Central memory CD8-positive, alpha-beta T cell (primary cell): ENCODE measurements around the gene FNBP1.

Experiments
- ATAC-seq: fragments of 150-1000 bp; cut with Tn5 transposase; replicated peaks from 2 replicates; pipeline ENCODE4 v1.10.0; 2022; ENCODE audit warnings: mild to moderate bottlenecking, moderate FRiP score, moderate number of reproducible peaks; ENCODE audit not compliant: poor library complexity, severe bottlenecking; ENCODE audit errors: extremely low read depth
- DNase-seq, 2 donors: peaks; one replicate each; pipeline ENCODE4 v3.0.0; 2021; ENCODE audit warnings: low spot score in 2 of 2
- H3K27ac Mint-ChIP-seq: one replicate; pipeline ENCODE4 v1.8.0; 2022; ENCODE audit warnings: low read depth, mild to moderate bottlenecking, moderate library complexity, mixed read lengths
- H3K27me3 Mint-ChIP-seq: one replicate; pipeline ENCODE4 v1.8.0; 2022; ENCODE audit warnings: mixed read lengths
- H3K36me3 Mint-ChIP-seq: one replicate; pipeline ENCODE4 v1.8.0; 2022; ENCODE audit warnings: mild to moderate bottlenecking, moderate library complexity, mixed read lengths; ENCODE audit not compliant: insufficient read depth
- H3K4me1 Mint-ChIP-seq: one replicate; pipeline ENCODE4 v1.8.0; 2022; ENCODE audit warnings: mixed read lengths
- H3K4me3 Mint-ChIP-seq: one replicate; pipeline ENCODE4 v1.8.0; 2022; ENCODE audit warnings: mild to moderate bottlenecking, moderate library complexity, mixed read lengths
- H3K9me3 Mint-ChIP-seq: one replicate; pipeline ENCODE4 v1.8.0; 2022; ENCODE audit warnings: mixed read lengths

The FNBP1 gene

GRCh38 chr9:130042885-130043653, at the start of gene FNBP1:
Gene FNBP1 (minus strand): TSS chr9:130043189. CDS start chr9:130042975, 214 bp downstream.
- ATAC-seq (peak; percentile 55), DNase-seq (peak; percentile 61 to 72)
- Mint-ChIP-seq H3K36me3 (peaks cover 35% of the 10 kb centered on the region), H3K9me3 (no peaks in the 10 kb centered on the region), H3K27ac (peak within 1 kb of the TSS; percentile 99), H3K4me1 (peaks cover 45% of the 10 kb centered on the region), H3K27me3 (no peaks in the 10 kb centered on the region), H3K4me3 (peak within 1 kb of the TSS; percentile 99)

GRCh38 chr9:130090915-130091314, 47.9 kb upstream of the FNBP1 start:
- no peak for ATAC-seq
- Mint-ChIP-seq H3K27me3 (no peaks in the 10 kb centered on the region), H3K4me3 (no peak overlapping the region), H3K4me1 (peaks cover 4% of the 10 kb centered on the region), H3K36me3 (peaks cover 43% of the 10 kb centered on the region), H3K9me3 (no peaks in the 10 kb centered on the region), H3K27ac (peak overlapping the region; percentile 9)
- no peak for DNase-seq

DNA sequence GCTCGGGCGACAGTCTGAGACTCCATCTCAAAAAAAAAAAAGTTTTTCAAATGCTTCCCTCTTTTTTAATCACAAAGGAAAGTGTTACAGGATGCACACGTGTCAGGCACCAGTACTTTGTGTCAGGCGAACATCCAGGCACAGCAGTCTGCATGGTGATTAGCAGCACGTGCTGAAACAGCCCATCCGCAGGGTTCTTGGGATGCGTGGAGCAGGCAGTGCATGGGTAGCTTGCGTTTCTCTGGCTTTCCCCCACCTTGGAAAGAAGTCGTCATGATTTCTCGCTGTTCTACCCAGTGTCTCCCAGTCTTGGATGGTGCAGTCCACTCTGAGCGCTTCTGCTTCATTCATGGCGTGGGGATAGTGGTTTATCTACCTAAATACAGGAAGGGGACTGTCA, 46.2 kb upstream of the FNBP1 start:
- Mint-ChIP-seq H3K27ac (no peak overlapping the region), H3K36me3 (peaks cover 38% of the 10 kb centered on the region), H3K27me3 (no peaks in the 10 kb centered on the region), H3K4me1 (no peaks in the 10 kb centered on the region), H3K9me3 (no peaks in the 10 kb centered on the region), H3K4me3 (no peak overlapping the region)
- no peak for ATAC-seq
- DNase-seq: no peak

DNA sequence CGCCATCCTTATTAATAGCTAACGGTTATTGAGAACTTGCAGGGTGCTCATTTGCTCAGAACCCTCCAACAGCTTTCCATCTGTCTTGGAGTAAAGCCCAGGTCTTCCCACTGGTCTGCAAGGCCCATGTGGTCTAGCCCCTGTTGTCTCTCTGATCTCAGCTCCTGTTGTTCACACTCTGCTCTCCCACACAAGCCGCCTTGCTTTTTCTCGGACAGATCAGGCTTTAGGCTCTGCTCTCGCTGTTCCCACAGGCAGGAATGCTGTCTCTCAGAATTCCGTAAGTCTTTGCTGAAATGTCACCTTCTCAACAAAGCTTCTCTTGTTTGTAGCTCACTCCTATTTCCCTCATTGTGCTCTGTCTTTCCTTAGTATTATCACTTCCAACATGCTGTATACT, 45.1 kb upstream of the FNBP1 start:
- H3K27ac Mint-ChIP-seq: no peak overlapping the region
- ATAC-seq (no peak), DNase-seq (no peak)
- H3K36me3 Mint-ChIP-seq: peaks cover 34% of the 10 kb centered on the region
- H3K27me3 Mint-ChIP-seq: no peaks in the 10 kb centered on the region
- no peak overlapping the region for H3K4me3 Mint-ChIP-seq
- no peaks in the 10 kb centered on the region for H3K9me3 Mint-ChIP-seq
- H3K4me1 Mint-ChIP-seq: no peaks in the 10 kb centered on the region

- Mint-ChIP-seq H3K4me3 (no peak overlapping the region), H3K4me1 (no peaks in the 10 kb centered on the region), H3K9me3 (no peaks in the 10 kb centered on the region), H3K27ac (no peak overlapping the region), H3K27me3 (no peaks in the 10 kb centered on the region), H3K36me3 (peaks cover 30% of the 10 kb centered on the region)
- ATAC-seq: no peak
- no peak for DNase-seq
Measured at GRCh38 chr9:130084337-130084736, 41.3 kb upstream of the FNBP1 start.

- no peaks in the 10 kb centered on the region for H3K9me3 Mint-ChIP-seq
- H3K4me1 Mint-ChIP-seq: no peaks in the 10 kb centered on the region
- DNase-seq (no peak), ATAC-seq (no peak)
- H3K36me3 Mint-ChIP-seq: peaks cover 45% of the 10 kb centered on the region
- H3K27ac Mint-ChIP-seq: no peak overlapping the region
- H3K27me3 Mint-ChIP-seq: no peaks in the 10 kb centered on the region
- H3K4me3 Mint-ChIP-seq: no peak overlapping the region
Measured at GRCh38 chr9:130078547-130078946, 35.6 kb upstream of the FNBP1 start.

- DNase-seq (no peak), ATAC-seq (no peak)
- Mint-ChIP-seq H3K27ac (peak overlapping the region; percentile 40), H3K36me3 (peaks cover 27% of the 10 kb centered on the region), H3K27me3 (no peaks in the 10 kb centered on the region), H3K9me3 (no peaks in the 10 kb centered on the region), H3K4me3 (no peak overlapping the region), H3K4me1 (peaks cover 12% of the 10 kb centered on the region)
Measured at GRCh38 chr9:130073373-130073772, 30.4 kb upstream of the FNBP1 start.

GRCh38 chr9:130072515-130073235, 29.7 kb upstream of the FNBP1 start:
- DNase-seq (no peak), ATAC-seq (no peak)
- Mint-ChIP-seq H3K36me3 (peaks cover 25% of the 10 kb centered on the region), H3K4me1 (peaks cover 12% of the 10 kb centered on the region), H3K27ac (peak overlapping the region; percentile 40), H3K4me3 (no peak overlapping the region), H3K27me3 (no peaks in the 10 kb centered on the region), H3K9me3 (no peaks in the 10 kb centered on the region)

- no peaks in the 10 kb centered on the region for H3K9me3 Mint-ChIP-seq
- DNase-seq: no peak
- no peaks in the 10 kb centered on the region for H3K27me3 Mint-ChIP-seq
- H3K36me3 Mint-ChIP-seq: peaks cover 10% of the 10 kb centered on the region
- ATAC-seq: no peak
- peaks cover 17% of the 10 kb centered on the region for H3K4me1 Mint-ChIP-seq
- no peak overlapping the region for H3K4me3 Mint-ChIP-seq
- H3K27ac Mint-ChIP-seq: no peak overlapping the region
Measured at GRCh38 chr9:130069048-130069447, 26.1 kb upstream of the FNBP1 start.

DNA sequence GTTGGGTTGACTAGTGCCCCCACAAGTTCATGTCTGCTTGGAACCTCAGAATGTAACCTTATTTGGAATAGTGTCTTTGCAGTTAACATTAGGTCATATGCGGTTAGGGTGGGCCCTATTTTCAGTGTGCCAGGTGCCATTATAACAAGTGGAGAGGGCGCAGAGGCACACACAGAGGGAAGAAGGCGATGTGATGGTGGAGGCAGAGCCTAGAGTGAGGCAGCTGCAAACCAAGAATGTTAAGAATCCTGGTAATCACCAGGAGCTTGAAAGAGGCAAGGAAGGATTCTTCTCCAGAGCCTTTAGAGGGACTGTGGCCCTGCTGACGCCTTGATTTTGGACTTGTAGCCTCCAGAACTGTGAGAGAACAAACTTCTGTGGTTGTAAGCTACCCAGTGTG, 21.6 kb upstream of the FNBP1 start:
- no peak for DNase-seq
- no peaks in the 10 kb centered on the region for H3K9me3 Mint-ChIP-seq
- H3K27me3 Mint-ChIP-seq: no peaks in the 10 kb centered on the region
- no peak overlapping the region for H3K4me3 Mint-ChIP-seq
- no peak for ATAC-seq
- H3K27ac Mint-ChIP-seq: peak overlapping the region; percentile 6
- H3K36me3 Mint-ChIP-seq: peaks cover 8% of the 10 kb centered on the region
- H3K4me1 Mint-ChIP-seq: peaks cover 34% of the 10 kb centered on the region

DNA sequence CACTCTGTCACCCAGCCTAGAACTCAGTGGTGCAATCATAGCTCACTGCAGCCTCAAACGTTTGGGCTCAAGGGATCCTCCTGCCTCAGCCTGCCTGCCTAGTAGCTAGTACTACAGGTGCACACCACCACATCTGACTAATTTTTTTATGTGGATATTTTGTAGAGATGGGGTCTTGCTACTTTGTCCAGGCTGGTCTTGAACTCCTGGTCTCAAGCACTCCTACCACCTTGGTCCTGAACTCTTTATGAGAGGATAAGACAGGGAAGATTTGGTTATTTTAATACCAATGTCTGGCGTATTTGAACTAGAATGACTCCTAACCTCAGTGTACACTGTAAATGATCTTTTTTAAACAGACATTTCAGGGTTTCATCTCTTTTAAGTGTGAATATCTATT, 19.8 kb upstream of the FNBP1 start:
- H3K4me3 Mint-ChIP-seq: no peak overlapping the region
- H3K9me3 Mint-ChIP-seq: no peaks in the 10 kb centered on the region
- peaks cover 20% of the 10 kb centered on the region for H3K36me3 Mint-ChIP-seq
- DNase-seq (no peak), ATAC-seq (no peak)
- H3K4me1 Mint-ChIP-seq: peaks cover 39% of the 10 kb centered on the region
- no peaks in the 10 kb centered on the region for H3K27me3 Mint-ChIP-seq
- H3K27ac Mint-ChIP-seq: peak overlapping the region; percentile 30

DNA sequence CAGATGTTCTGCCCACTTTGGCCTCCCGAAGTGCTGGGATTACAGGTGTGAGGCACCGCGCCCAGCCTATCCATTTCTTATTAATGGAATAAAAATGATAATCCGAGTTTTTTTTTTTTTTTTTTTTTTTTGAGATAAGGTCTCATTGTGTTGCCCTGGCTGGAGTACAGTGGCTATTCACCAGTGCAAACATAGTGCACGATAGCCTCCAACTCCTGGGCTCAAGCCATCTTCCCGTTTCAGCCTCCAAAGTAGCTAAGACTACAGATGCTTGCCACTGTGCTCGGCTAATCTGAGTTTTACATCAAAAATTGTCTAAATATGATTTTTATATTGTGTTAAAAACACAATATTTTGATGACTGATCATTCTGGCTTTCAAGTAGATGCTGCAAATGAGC, 17.3 kb upstream of the FNBP1 start:
- Mint-ChIP-seq H3K4me3 (no peak overlapping the region), H3K27me3 (no peaks in the 10 kb centered on the region), H3K4me1 (peaks cover 39% of the 10 kb centered on the region), H3K9me3 (no peaks in the 10 kb centered on the region), H3K27ac (no peak overlapping the region), H3K36me3 (peaks cover 22% of the 10 kb centered on the region)
- ATAC-seq (no peak), DNase-seq (no peak)

DNA sequence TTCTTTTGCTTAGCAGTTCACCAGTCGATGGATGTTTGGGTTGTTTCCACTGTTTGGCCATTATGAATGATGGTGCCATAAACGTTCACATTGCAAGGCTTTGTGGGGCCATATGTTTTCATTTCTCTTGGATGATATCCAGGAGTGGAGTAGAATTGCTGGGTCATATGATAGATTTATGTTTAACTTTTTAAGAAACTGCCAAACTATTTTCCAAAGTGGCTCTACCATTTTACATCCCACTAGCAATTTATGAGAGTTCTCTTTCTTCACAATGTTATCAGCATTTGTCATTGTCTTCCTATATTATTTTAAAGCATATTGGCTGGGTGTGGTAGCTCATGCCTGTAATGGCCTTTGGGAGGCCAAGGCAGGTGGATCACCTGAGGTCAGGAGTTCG, 15.9 kb upstream of the FNBP1 start:
- peaks cover 40% of the 10 kb centered on the region for H3K4me1 Mint-ChIP-seq
- peaks cover 23% of the 10 kb centered on the region for H3K36me3 Mint-ChIP-seq
- ATAC-seq (no peak), DNase-seq (no peak)
- H3K27ac Mint-ChIP-seq: no peak overlapping the region
- no peaks in the 10 kb centered on the region for H3K9me3 Mint-ChIP-seq
- no peak overlapping the region for H3K4me3 Mint-ChIP-seq
- H3K27me3 Mint-ChIP-seq: no peaks in the 10 kb centered on the region
